GM23338 (cell line): ENCODE measurements around the gene TOX2. TPM values are rescaled to one million over a fixed set of nuclear protein-coding genes. Genes with fewer than 3 reads are reported as not detected.

Experiments used
- ATAC-seq: fragments of 200-7000 bp; cut with Tn5 transposase; 3 replicates; pipeline ENCODE4 v1.9.1; 2020
- DNase-seq: peaks from one replicate; pipeline ENCODE4 v3.0.0-alpha.2; 2015; ENCODE audit warnings: low spot score
- H2AFZ ChIP-seq: fragments of 200-600 bp; sonication (generic); 2 replicates; pipeline ENCODE4 v1.8.0; 2016; ENCODE audit warnings: antibody characterized with exemption, mild to moderate bottlenecking, moderate library complexity
- H3F3A ChIP-seq: fragments of 200-600 bp; sonication (generic); replicated peaks from 2 replicates; pipeline ENCODE4 v1.8.0; 2017; ENCODE audit warnings: antibody characterized with exemption, mixed run types, low read depth
- H3K27ac ChIP-seq: fragments of 200-600 bp; sonication (generic); 2 replicates; pipeline ENCODE4 v1.6.1; 2016; ENCODE audit warnings: low read depth
- H3K27me3 ChIP-seq: fragments of 200-600 bp; sonication (generic); 2 replicates; pipeline ENCODE4 v1.8.0; 2016; ENCODE audit warnings: mild to moderate bottlenecking, mixed run types, moderate library complexity; ENCODE audit not compliant: insufficient read depth
- H3K36me3 ChIP-seq: fragments of 200-600 bp; sonication (generic); 2 replicates; pipeline ENCODE4 v1.8.0; 2016; ENCODE audit warnings: mild to moderate bottlenecking; ENCODE audit not compliant: insufficient read depth
- H3K4me1 ChIP-seq: fragments of 200-600 bp; sonication (generic); 2 replicates; pipeline ENCODE4 v1.8.0; 2016; ENCODE audit warnings: mild to moderate bottlenecking, moderate library complexity; ENCODE audit not compliant: insufficient read depth
- H3K4me2 ChIP-seq: fragments of 200-600 bp; sonication (generic); 2 replicates; pipeline ENCODE4 v1.7.1; 2017; ENCODE audit warnings: mixed run types
- H3K4me3 ChIP-seq: fragments of 200-600 bp; sonication (generic); 2 replicates; pipeline ENCODE4 v1.6.1; 2016; ENCODE audit warnings: mixed run types
- H3K79me2 ChIP-seq: fragments of 200-600 bp; sonication (generic); replicated peaks from 2 replicates; pipeline ENCODE4 v1.8.0; 2017; ENCODE audit warnings: mild to moderate bottlenecking; ENCODE audit not compliant: insufficient read depth
- H3K9me2 ChIP-seq: fragments of 200-600 bp; sonication (generic); 2 replicates; pipeline ENCODE4 v1.8.0; 2017; ENCODE audit not compliant: insufficient read depth
- H4K20me1 ChIP-seq: fragments of 200-600 bp; sonication (generic); replicated peaks from 2 replicates; pipeline ENCODE4 v1.8.0; 2017; ENCODE audit warnings: mild to moderate bottlenecking; ENCODE audit not compliant: insufficient read depth
- H3K27ac Mint-ChIP-seq: 2 replicates; pipeline ENCODE4 v1.8.0; 2020; ENCODE audit warnings: inconsistent platforms, mild to moderate bottlenecking, moderate library complexity, mixed read lengths
- H3K27me3 Mint-ChIP-seq: 3 replicates; pipeline ENCODE4 v1.8.0; 2022; ENCODE audit warnings: low read depth, mild to moderate bottlenecking, moderate library complexity, mixed read lengths, inconsistent platforms; ENCODE audit not compliant: insufficient read depth, poor library complexity
- H3K36me3 Mint-ChIP-seq: 3 replicates; pipeline ENCODE4 v1.8.0; 2021; ENCODE audit warnings: low read depth, mild to moderate bottlenecking, inconsistent platforms, moderate library complexity, mixed read lengths
- H3K4me1 Mint-ChIP-seq: 3 replicates; pipeline ENCODE4 v1.8.0; 2020; ENCODE audit warnings: mild to moderate bottlenecking, inconsistent platforms, mixed read lengths
- H3K4me3 Mint-ChIP-seq: 3 replicates; pipeline ENCODE4 v1.8.0; 2021; ENCODE audit warnings: moderate library complexity, mild to moderate bottlenecking, inconsistent platforms, mixed read lengths
- H3K9me3 Mint-ChIP-seq: 3 replicates; pipeline ENCODE4 v1.8.0; 2020; ENCODE audit warnings: moderate library complexity, mild to moderate bottlenecking, inconsistent platforms, mixed read lengths
- EZH2 ChIP-seq: fragments of 200-600 bp; sonication (generic); IDR thresholded peaks from one replicate; pipeline ENCODE4 v1.8.0; 2017; ENCODE audit warnings: antibody characterized with exemption, mild to moderate bottlenecking, low read depth; ENCODE audit not compliant: unreplicated experiment
- NANOG ChIP-seq: IDR thresholded peaks from 2 replicates; pipeline ENCODE4 v1.6.1; 2016; ENCODE audit warnings: antibody characterized with exemption, borderline replicate concordance
- REST ChIP-seq: IDR thresholded peaks from one replicate; pipeline ENCODE4 v1.6.1; 2018; ENCODE audit warnings: antibody characterized with exemption; ENCODE audit not compliant: unreplicated experiment
- STAT1 ChIP-seq: IDR thresholded peaks from one replicate; pipeline ENCODE4 v1.6.1; 2016; ENCODE audit warnings: antibody characterized with exemption; ENCODE audit not compliant: unreplicated experiment
- polyA plus RNA-seq: library from polyadenylated mRNA; unstranded; fragments of >200 nt; fragmentation: Nextera tagmentation; extraction: Ambion mirVana; gene quantifications from 2 replicates; pipeline ENCODE4 v1.2.1, GENCODE V29; 2016
- total RNA-seq: library from RNA; depleted of rRNA; stranded (reverse); fragments of >200 nt; shearing (Covaris generic); gene quantifications from 2 replicates; pipeline ENCODE4 v1.2.3, GENCODE V29; 2014
- TF ChIP-seq, protein P1 (sequence below): fragments of 250-450 bp; sonication (Bioruptor Pico); IDR thresholded peaks from 2 replicates; pipeline ENCODE4 v1.5.0; 2020; ENCODE audit warnings: mild to moderate bottlenecking, moderate library complexity

Gene TOX2
- total and polyA plus RNA-seq, 2 experiments from 2014 or later = 1.4 to 1.5 TPM

GRCh38 chr20:44111712-44112335 is 197.2 kb downstream of the TOX2 start (continued):
- TF ChIP-seq, protein P1, sequence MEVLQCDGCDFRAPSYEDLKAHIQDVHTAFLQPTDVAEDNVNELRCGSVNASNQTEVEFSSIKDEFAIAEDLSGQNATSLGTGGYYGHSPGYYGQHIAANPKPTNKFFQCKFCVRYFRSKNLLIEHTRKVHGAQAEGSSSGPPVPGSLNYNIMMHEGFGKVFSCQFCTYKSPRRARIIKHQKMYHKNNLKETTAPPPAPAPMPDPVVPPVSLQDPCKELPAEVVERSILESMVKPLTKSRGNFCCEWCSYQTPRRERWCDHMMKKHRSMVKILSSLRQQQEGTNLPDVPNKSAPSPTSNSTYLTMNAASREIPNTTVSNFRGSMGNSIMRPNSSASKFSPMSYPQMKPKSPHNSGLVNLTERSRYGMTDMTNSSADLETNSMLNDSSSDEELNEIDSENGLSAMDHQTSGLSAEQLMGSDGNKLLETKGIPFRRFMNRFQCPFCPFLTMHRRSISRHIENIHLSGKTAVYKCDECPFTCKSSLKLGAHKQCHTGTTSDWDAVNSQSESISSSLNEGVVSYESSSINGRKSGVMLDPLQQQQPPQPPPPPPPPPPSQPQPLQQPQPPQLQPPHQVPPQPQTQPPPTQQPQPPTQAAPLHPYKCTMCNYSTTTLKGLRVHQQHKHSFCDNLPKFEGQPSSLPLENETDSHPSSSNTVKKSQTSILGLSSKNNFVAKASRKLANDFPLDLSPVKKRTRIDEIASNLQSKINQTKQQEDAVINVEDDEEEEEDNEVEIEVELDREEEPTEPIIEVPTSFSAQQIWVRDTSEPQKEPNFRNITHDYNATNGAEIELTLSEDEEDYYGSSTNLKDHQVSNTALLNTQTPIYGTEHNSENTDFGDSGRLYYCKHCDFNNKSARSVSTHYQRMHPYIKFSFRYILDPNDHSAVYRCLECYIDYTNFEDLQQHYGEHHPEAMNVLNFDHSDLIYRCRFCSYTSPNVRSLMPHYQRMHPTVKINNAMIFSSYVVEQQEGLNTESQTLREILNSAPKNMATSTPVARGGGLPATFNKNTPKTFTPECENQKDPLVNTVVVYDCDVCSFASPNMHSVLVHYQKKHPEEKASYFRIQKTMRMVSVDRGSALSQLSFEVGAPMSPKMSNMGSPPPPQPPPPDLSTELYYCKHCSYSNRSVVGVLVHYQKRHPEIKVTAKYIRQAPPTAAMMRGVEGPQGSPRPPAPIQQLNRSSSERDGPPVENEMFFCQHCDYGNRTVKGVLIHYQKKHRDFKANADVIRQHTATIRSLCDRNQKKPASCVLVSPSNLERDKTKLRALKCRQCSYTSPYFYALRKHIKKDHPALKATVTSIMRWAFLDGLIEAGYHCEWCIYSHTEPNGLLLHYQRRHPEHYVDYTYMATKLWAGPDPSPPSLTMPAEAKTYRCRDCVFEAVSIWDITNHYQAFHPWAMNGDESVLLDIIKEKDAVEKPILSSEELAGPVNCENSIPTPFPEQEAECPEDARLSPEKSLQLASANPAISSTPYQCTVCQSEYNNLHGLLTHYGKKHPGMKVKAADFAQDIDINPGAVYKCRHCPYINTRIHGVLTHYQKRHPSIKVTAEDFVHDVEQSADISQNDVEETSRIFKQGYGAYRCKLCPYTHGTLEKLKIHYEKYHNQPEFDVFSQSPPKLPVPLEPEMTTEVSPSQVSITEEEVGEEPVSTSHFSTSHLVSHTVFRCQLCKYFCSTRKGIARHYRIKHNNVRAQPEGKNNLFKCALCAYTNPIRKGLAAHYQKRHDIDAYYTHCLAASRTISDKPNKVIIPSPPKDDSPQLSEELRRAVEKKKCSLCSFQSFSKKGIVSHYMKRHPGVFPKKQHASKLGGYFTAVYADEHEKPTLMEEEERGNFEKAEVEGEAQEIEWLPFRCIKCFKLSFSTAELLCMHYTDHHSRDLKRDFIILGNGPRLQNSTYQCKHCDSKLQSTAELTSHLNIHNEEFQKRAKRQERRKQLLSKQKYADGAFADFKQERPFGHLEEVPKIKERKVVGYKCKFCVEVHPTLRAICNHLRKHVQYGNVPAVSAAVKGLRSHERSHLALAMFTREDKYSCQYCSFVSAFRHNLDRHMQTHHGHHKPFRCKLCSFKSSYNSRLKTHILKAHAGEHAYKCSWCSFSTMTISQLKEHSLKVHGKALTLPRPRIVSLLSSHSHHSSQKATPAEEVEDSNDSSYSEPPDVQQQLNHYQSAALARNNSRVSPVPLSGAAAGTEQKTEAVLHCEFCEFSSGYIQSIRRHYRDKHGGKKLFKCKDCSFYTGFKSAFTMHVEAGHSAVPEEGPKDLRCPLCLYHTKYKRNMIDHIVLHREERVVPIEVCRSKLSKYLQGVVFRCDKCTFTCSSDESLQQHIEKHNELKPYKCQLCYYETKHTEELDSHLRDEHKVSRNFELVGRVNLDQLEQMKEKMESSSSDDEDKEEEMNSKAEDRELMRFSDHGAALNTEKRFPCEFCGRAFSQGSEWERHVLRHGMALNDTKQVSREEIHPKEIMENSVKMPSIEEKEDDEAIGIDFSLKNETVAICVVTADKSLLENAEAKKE = no peak
- no peak for TF ChIP-seq NANOG

GRCh38 chr20:44112456-44112855 is 197.8 kb downstream of the TOX2 start:
- Histone ChIP-seq H3K79me2 (no peaks in the 10 kb centered on the region), H3K27me3 (no peaks in the 10 kb centered on the region), H3K27ac (no peak overlapping the region), H3K9me2 (peaks cover 4% of the 10 kb centered on the region; the same call in 1 of the 2 replicates), H3K4me3 (no peak overlapping the region), H4K20me1 (no peaks in the 10 kb centered on the region), H3K4me2 (no peak overlapping the region), H3F3A (no peaks in the 10 kb centered on the region), H2AFZ (no peak overlapping the region), H3K36me3 (no peaks in the 10 kb centered on the region), H3K4me1 (no peaks in the 10 kb centered on the region)
- ATAC-seq (no peak), DNase-seq (no peak)
- peaks cover 2% of the 10 kb centered on the region for H3K27me3 Mint-ChIP-seq
- H3K36me3 Mint-ChIP-seq = peaks cover 2% of the 10 kb centered on the region; the same call in 1 of the 3 replicates
- H3K4me3 Mint-ChIP-seq = no peak overlapping the region
- peaks cover 22% of the 10 kb centered on the region for H3K9me3 Mint-ChIP-seq
- no peak overlapping the region for H3K27ac Mint-ChIP-seq
- H3K4me1 Mint-ChIP-seq = no peaks in the 10 kb centered on the region
- TF ChIP-seq, protein P1 = no peak
- TF ChIP-seq EZH2 (no peak), STAT1 (no peak), REST (no peak)
